K562 (cell line): ENCODE results near the gene TBC1D2. TPM values are rescaled to one million over a fixed set of nuclear protein-coding genes. Genes with fewer than 3 reads are reported as not detected.

Experiments used
- BMI1 ChIP-seq: fragments of 150-350 bp; IDR thresholded peaks from 2 replicates; pipeline ENCODE4 v1.6.1; 2014; ENCODE audit warnings: low read length
- BRD9 ChIP-seq: fragments of 450-650 bp; IDR thresholded peaks from 2 replicates; pipeline ENCODE4 v1.6.1; 2018; ENCODE audit warnings: low read depth; ENCODE audit not compliant: partially characterized antibody
- CREM ChIP-seq: IDR thresholded peaks from 2 replicates; pipeline ENCODE4 v1.6.1; 2014; ENCODE audit warnings: antibody characterized with exemption, low read depth
- ELF1 ChIP-seq: fragments of 200-800 bp; sonication (Bioruptor generic); IDR thresholded peaks from 2 replicates; pipeline ENCODE4 v1.6.1; 2016; ENCODE audit warnings: missing genetic modification characterization, missing compliant biosample characterization
- RFX5 ChIP-seq: IDR thresholded peaks from 2 replicates; pipeline ENCODE4 v1.6.1; 2011; ENCODE audit warnings: low read depth, mild to moderate bottlenecking, improper control_type of control experiment, low read length
- RHOXF2B ChIP-seq: fragments of 250-450 bp; sonication (Bioruptor Pico); conservative IDR thresholded peaks from 2 replicates; pipeline ENCODE4 v1.5.1; 2021
- SIRT6 ChIP-seq: IDR thresholded peaks from one replicate; pipeline ENCODE4 v1.6.1; 2012; ENCODE audit warnings: low read depth, mild to moderate bottlenecking, control low read depth, inconsistent platforms, low read length, moderate library complexity
- XRCC5 ChIP-seq: fragments of 200-400 bp; formaldehyde crosslinking; IDR thresholded peaks from 2 replicates; pipeline ENCODE4 v1.6.1; 2017; ENCODE audit warnings: low read depth, mild to moderate bottlenecking, low read length
- ZNF444 ChIP-seq: fragments of 250-450 bp; sonication (Bioruptor Pico); IDR thresholded peaks from 2 replicates; pipeline ENCODE4 v1.4.0; 2020; ENCODE audit warnings: mild to moderate bottlenecking, moderate library complexity
- ZNF586 ChIP-seq: fragments of 450-650 bp; formaldehyde crosslinking; conservative IDR thresholded peaks from 2 replicates; pipeline ENCODE4 v1.4.0; 2020; ENCODE audit warnings: mild to moderate bottlenecking, moderate library complexity
- polyA plus RNA-seq, 8 experiments: library from polyadenylated mRNA; depleted of rRNA in 4 of 8; stranded (reverse) in 5 of 8; unstranded in 3 of 8; fragments of >200 nt; fragmentation: Nextera tagmentation in 2 of 8; fragmentation: Illumina TruSeq in 1 of 8; extraction: Ambion mirVana in 2 of 8; extraction: Trizol in 1 of 8; gene quantifications; 2 replicates each; pipeline versions ENCODE4 v1.2.1 to v1.2.3, GENCODE V29; 2011 to 2014; ENCODE audit warnings: inconsistent platforms in 1 of 8, missing spikeins in 1 of 8
- total RNA-seq, 7 experiments: library from RNA; depleted of rRNA in 6 of 7; stranded (reverse); fragments of >200 nt in 6 of 7; fragmentation: Illumina TruSeq in 2 of 7; extraction: Trizol in 2 of 7; gene quantifications; 2 replicates each; pipeline versions ENCODE4 v1.2.1 to v1.2.3, GENCODE V29; 2011 to 2021; ENCODE audit warnings: low replicate concordance in 1 of 7
- TF ChIP-seq, protein P1 (sequence below): sonication (generic); formaldehyde crosslinking; IDR thresholded peaks from 2 replicates; pipeline ENCODE4 v1.8.1; 2023; ENCODE audit warnings: mild to moderate bottlenecking, missing genetic modification reagents
- TF ChIP-seq, protein P2 (sequence below): sonication (generic); formaldehyde crosslinking; IDR thresholded peaks from 2 replicates; pipeline ENCODE4 v1.8.0; 2022; ENCODE audit warnings: missing genetic modification reagents, mild to moderate bottlenecking, borderline replicate concordance
- TF ChIP-seq, protein P3 (sequence below): sonication (generic); formaldehyde crosslinking; IDR thresholded peaks from 2 replicates; pipeline ENCODE4 v1.8.0; 2022; ENCODE audit warnings: mild to moderate bottlenecking, missing genetic modification reagents
- TF ChIP-seq, protein P4 (sequence below): sonication (generic); formaldehyde crosslinking; IDR thresholded peaks from 2 replicates; pipeline ENCODE4 v1.8.1; 2023; ENCODE audit warnings: mild to moderate bottlenecking, missing genetic modification reagents
- TF ChIP-seq, protein P5 (sequence below), 2 experiments: fragments of 150-350 bp in 1 of 2; IDR thresholded peaks; 2 replicates each; pipeline ENCODE4 v1.6.1; 2012 to 2016; ENCODE audit warnings: low read depth in 2 of 2, low read length in 2 of 2, mild to moderate bottlenecking in 1 of 2, moderate library complexity in 1 of 2

TBC1D2 gene
- total and polyA plus RNA-seq, 9 of the 15 experiments (the other 6 are each of a cell fraction or from before 2014, with no cell fraction given): 0.10 to 7.0 (median 2.5) TPM

DNA sequence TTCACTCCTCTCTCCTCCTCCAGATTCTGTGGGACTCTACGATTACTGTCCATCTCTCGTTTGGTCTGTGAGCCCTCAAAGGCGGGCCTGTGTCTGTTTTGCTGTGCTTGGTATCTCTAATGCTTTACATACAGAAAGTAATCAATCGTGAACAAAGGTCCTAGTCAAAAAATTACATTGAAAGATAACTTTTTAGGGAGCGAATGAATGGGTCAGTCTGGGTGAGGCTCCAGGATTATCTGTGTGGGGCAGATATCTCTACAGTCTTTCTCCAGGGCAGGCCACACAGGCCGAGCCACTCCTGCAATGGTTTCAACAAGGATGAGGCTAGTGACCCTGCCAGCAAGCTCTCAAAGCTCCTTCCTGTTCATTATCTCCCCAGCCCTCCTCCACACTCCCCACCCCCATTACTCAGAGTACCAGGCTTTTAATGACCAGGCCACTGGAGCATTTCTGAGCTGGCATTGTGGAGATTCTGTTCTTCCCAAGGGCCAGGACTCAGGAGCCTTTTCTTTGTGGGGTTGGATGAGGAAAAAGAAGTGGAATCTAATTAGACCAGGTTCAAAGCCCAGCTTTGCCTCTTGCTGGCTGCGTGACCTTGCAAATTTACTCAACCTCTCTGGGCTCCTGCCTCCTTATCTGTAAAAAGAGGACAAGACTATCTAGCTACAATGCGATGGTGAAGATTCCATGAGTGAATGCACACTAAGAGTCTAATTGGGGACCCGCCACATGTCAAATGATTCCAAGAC is 73.2 kb downstream of the TBC1D2 start (continued):
- TF ChIP-seq, protein P1, sequence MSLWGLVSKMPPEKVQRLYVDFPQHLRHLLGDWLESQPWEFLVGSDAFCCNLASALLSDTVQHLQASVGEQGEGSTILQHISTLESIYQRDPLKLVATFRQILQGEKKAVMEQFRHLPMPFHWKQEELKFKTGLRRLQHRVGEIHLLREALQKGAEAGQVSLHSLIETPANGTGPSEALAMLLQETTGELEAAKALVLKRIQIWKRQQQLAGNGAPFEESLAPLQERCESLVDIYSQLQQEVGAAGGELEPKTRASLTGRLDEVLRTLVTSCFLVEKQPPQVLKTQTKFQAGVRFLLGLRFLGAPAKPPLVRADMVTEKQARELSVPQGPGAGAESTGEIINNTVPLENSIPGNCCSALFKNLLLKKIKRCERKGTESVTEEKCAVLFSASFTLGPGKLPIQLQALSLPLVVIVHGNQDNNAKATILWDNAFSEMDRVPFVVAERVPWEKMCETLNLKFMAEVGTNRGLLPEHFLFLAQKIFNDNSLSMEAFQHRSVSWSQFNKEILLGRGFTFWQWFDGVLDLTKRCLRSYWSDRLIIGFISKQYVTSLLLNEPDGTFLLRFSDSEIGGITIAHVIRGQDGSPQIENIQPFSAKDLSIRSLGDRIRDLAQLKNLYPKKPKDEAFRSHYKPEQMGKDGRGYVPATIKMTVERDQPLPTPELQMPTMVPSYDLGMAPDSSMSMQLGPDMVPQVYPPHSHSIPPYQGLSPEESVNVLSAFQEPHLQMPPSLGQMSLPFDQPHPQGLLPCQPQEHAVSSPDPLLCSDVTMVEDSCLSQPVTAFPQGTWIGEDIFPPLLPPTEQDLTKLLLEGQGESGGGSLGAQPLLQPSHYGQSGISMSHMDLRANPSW (CRISPR knock-in tag): no peak
- TF ChIP-seq, protein P2, sequence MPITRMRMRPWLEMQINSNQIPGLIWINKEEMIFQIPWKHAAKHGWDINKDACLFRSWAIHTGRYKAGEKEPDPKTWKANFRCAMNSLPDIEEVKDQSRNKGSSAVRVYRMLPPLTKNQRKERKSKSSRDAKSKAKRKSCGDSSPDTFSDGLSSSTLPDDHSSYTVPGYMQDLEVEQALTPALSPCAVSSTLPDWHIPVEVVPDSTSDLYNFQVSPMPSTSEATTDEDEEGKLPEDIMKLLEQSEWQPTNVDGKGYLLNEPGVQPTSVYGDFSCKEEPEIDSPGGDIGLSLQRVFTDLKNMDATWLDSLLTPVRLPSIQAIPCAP: no peak
- TF ChIP-seq, protein P3, sequence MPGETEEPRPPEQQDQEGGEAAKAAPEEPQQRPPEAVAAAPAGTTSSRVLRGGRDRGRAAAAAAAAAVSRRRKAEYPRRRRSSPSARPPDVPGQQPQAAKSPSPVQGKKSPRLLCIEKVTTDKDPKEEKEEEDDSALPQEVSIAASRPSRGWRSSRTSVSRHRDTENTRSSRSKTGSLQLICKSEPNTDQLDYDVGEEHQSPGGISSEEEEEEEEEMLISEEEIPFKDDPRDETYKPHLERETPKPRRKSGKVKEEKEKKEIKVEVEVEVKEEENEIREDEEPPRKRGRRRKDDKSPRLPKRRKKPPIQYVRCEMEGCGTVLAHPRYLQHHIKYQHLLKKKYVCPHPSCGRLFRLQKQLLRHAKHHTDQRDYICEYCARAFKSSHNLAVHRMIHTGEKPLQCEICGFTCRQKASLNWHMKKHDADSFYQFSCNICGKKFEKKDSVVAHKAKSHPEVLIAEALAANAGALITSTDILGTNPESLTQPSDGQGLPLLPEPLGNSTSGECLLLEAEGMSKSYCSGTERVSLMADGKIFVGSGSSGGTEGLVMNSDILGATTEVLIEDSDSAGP (CRISPR knock-in tag): no peak
- TF ChIP-seq BRD9 (no peak), SIRT6 (no peak), RFX5 (no peak), RHOXF2B (no peak), BMI1 (0 out of 2 replicates have a peak, but pooled peaks have one; percentile 8), ELF1 (tag) (0 out of 2 replicates have a peak, but pooled peaks have one; percentile 38), ZNF444 (CRISPR knock-in tag) (no peak), XRCC5 (peak; percentile 50; the same call in 1 of the 2 replicates), ZNF586 (CRISPR knock-in tag) (no peak), CREM (peak; percentile 48; the same call in 1 of the 2 replicates)
- TF ChIP-seq, protein P4, sequence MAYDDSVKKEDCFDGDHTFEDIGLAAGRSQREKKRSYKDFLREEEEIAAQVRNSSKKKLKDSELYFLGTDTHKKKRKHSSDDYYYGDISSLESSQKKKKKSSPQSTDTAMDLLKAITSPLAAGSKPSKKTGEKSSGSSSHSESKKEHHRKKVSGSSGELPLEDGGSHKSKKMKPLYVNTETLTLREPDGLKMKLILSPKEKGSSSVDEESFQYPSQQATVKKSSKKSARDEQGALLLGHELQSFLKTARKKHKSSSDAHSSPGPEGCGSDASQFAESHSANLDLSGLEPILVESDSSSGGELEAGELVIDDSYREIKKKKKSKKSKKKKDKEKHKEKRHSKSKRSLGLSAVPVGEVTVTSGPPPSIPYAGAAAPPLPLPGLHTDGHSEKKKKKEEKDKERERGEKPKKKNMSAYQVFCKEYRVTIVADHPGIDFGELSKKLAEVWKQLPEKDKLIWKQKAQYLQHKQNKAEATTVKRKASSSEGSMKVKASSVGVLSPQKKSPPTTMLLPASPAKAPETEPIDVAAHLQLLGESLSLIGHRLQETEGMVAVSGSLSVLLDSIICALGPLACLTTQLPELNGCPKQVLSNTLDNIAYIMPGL: no peak
- TF ChIP-seq, protein P5, sequence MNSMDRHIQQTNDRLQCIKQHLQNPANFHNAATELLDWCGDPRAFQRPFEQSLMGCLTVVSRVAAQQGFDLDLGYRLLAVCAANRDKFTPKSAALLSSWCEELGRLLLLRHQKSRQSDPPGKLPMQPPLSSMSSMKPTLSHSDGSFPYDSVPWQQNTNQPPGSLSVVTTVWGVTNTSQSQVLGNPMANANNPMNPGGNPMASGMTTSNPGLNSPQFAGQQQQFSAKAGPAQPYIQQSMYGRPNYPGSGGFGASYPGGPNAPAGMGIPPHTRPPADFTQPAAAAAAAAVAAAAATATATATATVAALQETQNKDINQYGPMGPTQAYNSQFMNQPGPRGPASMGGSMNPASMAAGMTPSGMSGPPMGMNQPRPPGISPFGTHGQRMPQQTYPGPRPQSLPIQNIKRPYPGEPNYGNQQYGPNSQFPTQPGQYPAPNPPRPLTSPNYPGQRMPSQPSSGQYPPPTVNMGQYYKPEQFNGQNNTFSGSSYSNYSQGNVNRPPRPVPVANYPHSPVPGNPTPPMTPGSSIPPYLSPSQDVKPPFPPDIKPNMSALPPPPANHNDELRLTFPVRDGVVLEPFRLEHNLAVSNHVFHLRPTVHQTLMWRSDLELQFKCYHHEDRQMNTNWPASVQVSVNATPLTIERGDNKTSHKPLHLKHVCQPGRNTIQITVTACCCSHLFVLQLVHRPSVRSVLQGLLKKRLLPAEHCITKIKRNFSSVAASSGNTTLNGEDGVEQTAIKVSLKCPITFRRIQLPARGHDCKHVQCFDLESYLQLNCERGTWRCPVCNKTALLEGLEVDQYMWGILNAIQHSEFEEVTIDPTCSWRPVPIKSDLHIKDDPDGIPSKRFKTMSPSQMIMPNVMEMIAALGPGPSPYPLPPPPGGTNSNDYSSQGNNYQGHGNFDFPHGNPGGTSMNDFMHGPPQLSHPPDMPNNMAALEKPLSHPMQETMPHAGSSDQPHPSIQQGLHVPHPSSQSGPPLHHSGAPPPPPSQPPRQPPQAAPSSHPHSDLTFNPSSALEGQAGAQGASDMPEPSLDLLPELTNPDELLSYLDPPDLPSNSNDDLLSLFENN (IDR thresholded peaks at IDR 0.05; ENCODE audit: low read depth in 2 of 2, low read length in 2 of 2): peak in 1 of 2 experiments; percentile 84; a peak in 2 of 4 replicates
